GM19467 (cell line): ENCODE measurements around the gene FCER2.
"Not testable (repeated sequence)": the region's sequence is repeated elsewhere in the genome, so short reads cannot be mapped to it uniquely, and the experiment has no call there.

Source experiments
- ATAC-seq: cut with Tn5 transposase; IDR thresholded peaks from one replicate; pipeline ENCODE4 v1.9.1; 2021; ENCODE audit warnings: mild to moderate bottlenecking, moderate library complexity; ENCODE audit not compliant: unreplicated experiment

The FCER2 gene

GRCh38 chr19:7701654-7702457, at the start of gene FCER2:
Gene FCER2 (minus strand): TSS chr19:7702131. CDS start chr19:7699760, 2,371 bp downstream.
- peak; percentile 53 for ATAC-seq

- no peak for ATAC-seq
These were observed 49.3 kb upstream of the FCER2 start for GRCh38 chr19:7751157-7751783.

- no peak for ATAC-seq
These were observed 46.8 kb upstream of the FCER2 start for GRCh38 chr19:7748756-7749155.

GRCh38 chr19:7748171-7748570, 46.2 kb upstream of the FCER2 start:
- no peak for ATAC-seq

- ATAC-seq, result no peak
These were observed 45.3 kb upstream of the FCER2 start, which contains the start of gene CD209 for GRCh38 chr19:7746903-7747884. Gene CD209 (minus strand): TSS chr19:7747534. CDS start chr19:7747511, 23 bp downstream.

GRCh38 chr19:7746306-7746705, 44.4 kb upstream of the FCER2 start:
- not testable (repeated sequence) for ATAC-seq

GRCh38 chr19:7744871-7745650, 43.1 kb upstream of the FCER2 start:
- no peak for ATAC-seq

- no peak for ATAC-seq
These were observed 42.4 kb upstream of the FCER2 start for GRCh38 chr19:7744199-7744786.

GRCh38 chr19:7743425-7743841, 41.5 kb upstream of the FCER2 start:
- ATAC-seq, result no peak

- no peak for ATAC-seq
These were observed 41.1 kb upstream of the FCER2 start for GRCh38 chr19:7742991-7743390.

- no peak for ATAC-seq
These were observed 40.6 kb upstream of the FCER2 start for GRCh38 chr19:7742575-7742974.

GRCh38 chr19:7740682-7741054, 38.7 kb upstream of the FCER2 start:
- ATAC-seq, result no peak

GRCh38 chr19:7739801-7740681, 38.1 kb upstream of the FCER2 start:
- ATAC-seq, result no peak

GRCh38 chr19:7739211-7739755, 37.4 kb upstream of the FCER2 start:
- no peak for ATAC-seq

GRCh38 chr19:7738023-7738422, 36.1 kb upstream of the FCER2 start:
- no peak for ATAC-seq

GRCh38 chr19:7737215-7737614, 35.3 kb upstream of the FCER2 start:
- no peak for ATAC-seq

GRCh38 chr19:7736148-7736547, 34.2 kb upstream of the FCER2 start:
- ATAC-seq, result no peak
